RWPE1 (cell line): Measurements from ENCODE around the gene CPLX4.
A peak's percentile ranks its signal among the peaks of the same experiment; 100 is the strongest.

Source experiments
- CTCF ChIA-PET: fragments of 350-600 bp; sonication (Branson Sonifier 250); formaldehyde crosslinking; extraction: SDS; loops from one replicate; lab custom pipeline; 2021; lab: Yijun Ruan, JAX
- POLR2A ChIA-PET: fragments of 400-600 bp; formaldehyde crosslinking; extraction: SDS; loops from one replicate; lab custom pipeline; 2020; ENCODE audit warnings: antibody characterized with exemption; ENCODE audit not compliant: low non-redundant PET; lab: Yijun Ruan, JAX
- DNase-seq: peaks from one replicate; pipeline ENCODE4 v3.0.0; 2012; ENCODE audit warnings: low spot score
- H3K27ac ChIP-seq: fragments of 450-650 bp; 2 replicates; pipeline ENCODE4 v1.5.1; 2017
- CTCF ChIP-seq: fragments of 450-650 bp; conservative IDR thresholded peaks from 2 replicates; pipeline ENCODE4 v1.5.1; 2017; ENCODE audit warnings: low read depth, mild to moderate bottlenecking

The CPLX4 gene

GRCh38 chr18:59271606-59272220 is 46.7 kb downstream of the CPLX4 start:
- H3K27ac ChIP-seq, result no peak overlapping the region
- ChIA-PET CTCF (no interaction called here), POLR2A (no interaction called here)
- no peak for DNase-seq
- TF ChIP-seq CTCF, result no peak

GRCh38 chr18:59270689-59271257 is 47.7 kb downstream of the CPLX4 start:
- CTCF ChIA-PET, result interaction anchor here (0.5 kb wide), 1 partner anchor 22 kb away, joined by 3 read pairs; no protein-coding TSS in a partner anchor
- no peak for DNase-seq
- TF ChIP-seq CTCF, result no peak
- H3K27ac ChIP-seq, result no peak overlapping the region
- POLR2A ChIA-PET, result no interaction called here

- DNase-seq, result no peak
- no peak overlapping the region for H3K27ac ChIP-seq
- no peak for TF ChIP-seq CTCF
- ChIA-PET CTCF (interaction anchor here (1.0 kb wide), 1 partner anchor 18 kb away, joined by 8 read pairs; no protein-coding TSS in a partner anchor), POLR2A (no interaction called here)
These were observed 48.8 kb downstream of the CPLX4 start for GRCh38 chr18:59269563-59270119.

GRCh38 chr18:59268721-59269562 is 49.5 kb downstream of the CPLX4 start:
- CTCF ChIA-PET, result interaction anchor here (1.0 kb wide), 1 partner anchor 19 kb away, joined by 8 read pairs; no protein-coding TSS in a partner anchor
- DNase-seq, result no peak
- peak; percentile 26 for TF ChIP-seq CTCF
- POLR2A ChIA-PET, result no interaction called here
- no peak overlapping the region for H3K27ac ChIP-seq

GRCh38 chr18:59268127-59268720 is 50.2 kb downstream of the CPLX4 start:
- TF ChIP-seq CTCF, result no peak
- no peak overlapping the region for H3K27ac ChIP-seq
- ChIA-PET CTCF (no interaction called here), POLR2A (no interaction called here)
- DNase-seq, result no peak
